ENCODE results near the gene SF1.

Gene SF1

DNA sequence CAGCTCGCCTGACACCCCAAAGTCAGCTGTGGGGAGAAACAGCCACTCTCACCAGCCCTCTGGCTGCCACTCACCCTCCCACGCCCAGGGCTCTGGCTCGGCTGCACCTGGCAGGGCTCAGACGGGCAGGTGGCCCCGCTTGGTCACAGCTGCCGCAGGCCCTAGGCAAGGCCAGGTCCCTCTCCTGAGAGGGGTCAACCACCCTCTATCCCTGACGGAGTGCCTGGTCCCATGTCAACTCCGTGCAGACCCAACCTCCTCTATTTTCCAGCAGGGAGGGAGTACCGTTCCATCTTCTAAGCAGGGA lies 22.8 kb upstream of the SF1 start:
- no peak for DNase-seq (ENCODE audit: low read depth in 3 of 3)

DNA sequence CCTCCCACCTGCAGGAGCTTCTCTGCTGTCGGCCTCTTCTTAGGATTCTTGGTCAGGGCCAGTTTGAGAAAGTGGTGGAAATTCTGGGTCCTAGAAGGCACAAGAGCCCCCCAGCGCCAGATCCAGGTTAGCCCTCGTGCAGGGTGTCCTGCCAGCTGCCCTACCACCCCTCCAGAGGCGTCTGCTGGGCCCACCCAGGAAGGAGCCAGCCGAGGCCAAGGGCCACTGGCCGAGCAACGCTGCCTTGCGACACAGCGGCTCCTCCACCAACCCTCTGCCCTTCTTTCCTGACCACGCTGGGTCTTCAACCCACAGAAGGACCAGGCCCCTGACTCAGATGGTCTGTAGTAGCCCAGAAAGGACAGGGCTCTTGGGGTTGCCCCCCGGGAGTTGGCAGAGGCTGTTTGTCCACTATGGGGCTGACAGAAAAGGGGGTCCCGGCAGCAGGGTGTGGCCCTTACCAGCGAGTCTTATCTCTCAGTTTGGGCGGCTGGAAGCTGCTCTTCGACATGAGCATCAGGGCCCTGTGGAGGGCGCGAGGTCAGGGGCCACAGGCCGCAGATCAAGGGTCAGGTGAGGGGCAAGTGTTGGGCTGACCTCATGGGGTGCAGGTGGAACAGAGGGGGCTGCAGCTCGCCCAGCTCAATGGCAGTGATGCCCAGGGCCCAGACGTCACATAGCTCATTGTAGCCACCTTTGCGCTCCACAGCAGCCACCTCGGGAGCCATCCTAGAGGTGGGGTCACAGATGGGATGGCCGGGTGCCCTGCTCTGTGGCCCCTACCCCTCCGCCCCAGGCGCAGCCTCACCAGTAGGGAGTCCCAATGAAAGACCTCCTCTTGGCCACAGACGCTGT lies 22.2 kb upstream of the SF1 start:
- DNase-seq (ENCODE audit: low read depth in 3 of 3): no peak

DNA sequence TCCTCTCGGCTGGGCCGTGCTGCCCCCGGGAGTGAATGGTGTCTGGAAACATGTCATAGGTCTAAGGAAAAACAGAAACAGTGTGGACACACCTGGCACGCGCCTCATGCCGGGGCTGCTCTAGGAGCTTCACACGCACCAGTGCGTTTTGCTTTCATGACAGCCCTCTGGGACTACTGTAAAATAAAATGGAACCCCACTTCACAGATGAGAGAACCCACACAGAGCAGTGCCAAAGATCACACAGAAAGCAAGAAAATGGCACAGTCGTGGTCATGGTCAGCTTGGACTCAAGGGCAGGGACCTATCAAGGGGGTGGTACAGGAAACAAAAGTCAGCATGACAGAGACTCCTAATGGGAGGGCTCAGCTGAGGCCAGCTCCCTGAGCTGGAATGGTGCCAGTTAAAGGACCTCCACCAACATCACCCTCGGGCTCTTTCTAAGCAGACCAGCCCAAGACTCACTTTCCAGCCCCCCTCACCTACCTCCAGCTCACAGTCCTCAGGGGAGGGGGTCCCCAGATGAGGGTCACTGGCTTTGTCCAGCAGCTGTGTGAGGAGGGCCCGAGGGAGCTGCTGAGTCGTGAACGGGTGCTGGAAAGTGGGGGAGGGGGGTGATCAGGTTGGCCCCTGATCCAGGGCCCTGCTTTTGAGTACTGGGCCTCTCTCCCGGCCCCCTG lies 21.4 kb upstream of the SF1 start:
- DNase-seq (ENCODE audit: low read depth in 3 of 3): no peak

DNA sequence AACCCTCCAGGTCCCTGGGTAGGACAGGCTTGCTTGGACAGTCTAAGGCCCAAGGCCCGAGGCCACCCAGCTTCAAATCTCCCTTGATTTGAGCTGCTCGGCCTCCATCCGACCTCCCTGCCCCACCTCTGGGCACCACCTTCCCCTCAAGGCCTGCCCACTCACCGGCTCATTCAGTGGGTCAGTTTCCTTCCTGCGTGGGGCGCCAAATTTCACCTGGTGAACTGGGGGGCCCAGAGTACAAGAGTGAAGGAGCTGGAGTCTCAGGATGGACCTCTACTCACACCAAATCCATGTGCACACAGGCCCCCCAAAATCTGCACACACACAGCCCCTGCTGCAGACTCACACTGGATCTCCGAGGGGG lies 20.9 kb upstream of the SF1 start:
- DNase-seq (ENCODE audit: low read depth in 3 of 3): no peak

DNA sequence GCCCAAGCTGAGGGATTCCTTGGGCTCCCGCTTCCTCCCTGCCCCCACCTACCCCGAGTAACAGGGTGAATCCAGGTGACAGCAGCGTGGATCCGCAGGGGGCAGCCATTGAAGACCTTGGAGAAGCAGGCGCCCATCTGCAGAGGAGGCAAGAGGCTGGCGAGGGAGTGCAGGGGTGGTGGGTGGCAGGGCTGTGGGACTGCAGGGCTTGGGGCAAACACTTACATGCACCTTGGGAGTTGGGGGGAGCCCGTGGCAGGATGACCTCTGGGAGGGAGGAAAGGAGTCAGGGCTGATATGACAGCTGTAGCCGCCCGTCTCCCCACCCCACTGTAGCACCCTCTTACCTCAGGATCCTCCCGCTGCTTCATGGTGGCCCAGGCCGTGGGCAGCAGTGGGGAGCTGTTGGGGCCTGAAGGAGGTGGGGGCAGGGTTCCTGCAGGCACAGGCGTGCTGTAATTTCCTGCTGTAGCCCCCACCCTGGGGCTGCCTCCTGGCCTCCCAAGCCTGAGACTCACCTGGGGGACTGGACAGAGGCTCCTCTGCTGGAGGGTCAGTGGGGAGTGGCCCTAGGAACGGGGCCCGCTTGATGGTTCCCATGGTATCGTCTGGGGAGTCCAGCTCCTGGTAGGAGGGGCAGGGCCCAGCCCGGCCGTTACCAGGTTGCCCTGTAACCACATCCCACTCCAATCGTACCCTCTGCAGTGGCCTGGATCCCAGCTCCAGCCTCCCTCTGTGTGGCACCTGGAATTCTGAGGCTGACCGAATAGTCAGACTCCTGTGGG lies 18.6 kb upstream of the SF1 start:
- no peak for DNase-seq (ENCODE audit: low read depth in 3 of 3)

DNA sequence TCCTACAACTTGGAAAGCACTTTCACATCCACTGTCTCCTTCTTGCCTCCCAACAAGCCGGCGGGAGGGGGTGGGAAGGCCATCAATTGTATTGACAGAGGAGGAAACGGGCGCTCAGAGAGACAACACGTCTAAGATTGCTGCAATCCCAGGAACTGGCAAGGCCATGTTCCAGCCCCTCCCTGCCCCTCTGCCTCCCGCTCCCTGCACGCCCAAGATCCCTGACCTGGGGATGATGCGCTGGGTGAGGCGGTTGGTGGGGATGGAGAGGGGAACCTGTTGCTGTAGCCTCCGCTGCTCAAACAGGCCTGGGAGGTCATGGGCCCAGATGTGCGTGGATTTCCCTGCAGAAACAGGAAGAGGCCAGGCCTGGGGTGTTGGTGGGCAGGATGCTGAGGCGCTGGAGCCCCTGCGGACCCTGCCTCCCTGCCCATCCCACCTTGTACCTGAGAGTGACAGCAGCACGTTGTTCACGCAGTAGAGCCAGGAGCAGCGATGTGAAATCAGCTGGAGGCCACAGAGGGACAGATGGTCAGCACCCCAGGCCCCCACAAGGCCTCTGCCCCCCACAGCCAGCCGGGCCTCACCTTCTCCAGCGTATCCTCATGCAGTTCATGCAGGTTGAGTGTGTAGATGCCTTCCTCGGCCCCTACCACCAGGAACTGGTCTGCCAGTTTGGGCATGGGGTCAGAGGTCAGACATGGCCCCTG lies 17.9 kb upstream of the SF1 start:
- no peak for DNase-seq (ENCODE audit: low read depth in 3 of 3)

DNA sequence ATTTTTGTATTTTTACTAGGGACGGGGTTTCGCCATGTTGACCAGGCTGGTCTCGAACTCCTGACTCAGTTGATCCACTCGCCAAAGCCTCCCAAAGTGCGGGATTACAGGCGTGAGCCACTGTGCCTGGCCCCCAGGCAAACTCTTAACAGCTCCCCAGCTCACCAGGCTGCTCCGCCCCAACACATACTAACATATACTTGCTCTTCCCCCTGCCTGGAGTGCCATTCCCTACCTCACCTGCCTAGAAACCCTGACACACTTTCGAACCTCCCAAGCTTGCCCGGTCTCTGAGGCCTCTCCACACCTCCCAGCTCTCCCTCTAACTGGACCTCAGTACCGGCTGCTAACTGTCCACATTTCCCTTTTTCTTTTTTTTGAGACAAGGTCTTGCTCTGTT lies 16.2 kb upstream of the SF1 start:
- no peak for DNase-seq (ENCODE audit: low read depth in 3 of 3)

DNA sequence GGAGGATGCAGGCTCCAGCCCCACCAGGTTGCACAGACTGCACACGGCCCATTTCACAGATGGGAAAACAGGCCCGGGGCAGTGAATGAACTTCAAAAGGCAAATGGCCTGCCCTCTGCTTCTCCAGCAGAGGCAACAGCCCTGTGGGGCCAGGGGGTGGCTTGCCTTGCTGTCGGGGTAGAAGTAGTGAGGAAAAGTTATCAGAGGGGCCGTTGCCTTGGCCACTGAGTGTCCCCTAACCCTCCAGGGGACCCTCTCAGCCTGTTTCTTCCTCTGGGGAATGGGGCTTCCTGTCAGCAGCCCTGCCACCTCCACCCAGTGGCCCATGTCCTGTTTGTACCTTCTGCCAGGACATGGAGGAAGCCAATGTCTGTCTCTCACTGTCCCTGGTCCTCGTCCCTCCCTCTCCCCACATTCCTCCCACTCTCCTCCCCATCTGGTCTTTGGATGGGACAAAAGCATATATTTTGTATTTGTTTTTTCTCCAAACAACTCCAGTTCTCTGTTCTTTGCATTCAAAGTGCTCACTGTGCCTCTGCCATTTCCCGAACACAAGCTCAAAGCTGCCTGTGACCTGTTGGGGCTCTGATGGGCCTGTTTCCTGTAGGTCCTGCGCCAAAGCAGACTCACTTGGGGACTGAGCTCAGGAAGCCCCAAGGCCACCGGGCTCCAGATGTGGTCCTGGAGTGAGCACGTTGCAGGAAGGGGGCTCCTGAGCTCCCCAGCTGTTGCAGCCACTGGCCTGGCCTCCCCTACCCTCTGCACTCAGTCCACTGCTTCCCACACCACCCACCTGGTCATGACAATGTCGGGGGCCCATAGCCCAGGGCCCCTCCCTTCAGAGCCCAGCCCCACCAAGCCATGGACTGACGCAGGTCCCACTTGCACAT lies 15.2 kb upstream of the SF1 start:
- DNase-seq (ENCODE audit: low read depth in 3 of 3): no peak

DNA sequence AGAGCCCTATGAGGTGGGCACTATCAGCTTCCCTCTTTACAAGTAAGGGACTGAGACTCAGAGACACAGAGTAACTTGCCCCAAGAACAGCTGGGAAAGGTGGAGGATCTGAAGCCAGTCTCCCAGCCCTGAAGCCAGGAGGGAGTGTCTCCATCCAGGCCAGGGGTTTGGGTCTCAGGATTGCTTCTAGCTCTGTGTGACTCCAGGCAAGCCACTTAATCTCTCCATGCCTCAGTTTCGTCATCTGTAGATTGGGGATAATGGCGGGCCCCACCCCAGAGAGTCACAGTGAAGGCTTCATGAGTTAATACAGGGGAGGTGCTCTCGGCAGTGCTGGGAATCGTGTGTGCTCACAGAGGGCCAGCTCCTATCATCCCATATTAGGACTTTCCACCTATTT lies 14.1 kb upstream of the SF1 start:
- DNase-seq (ENCODE audit: low read depth in 3 of 3): no peak

DNA sequence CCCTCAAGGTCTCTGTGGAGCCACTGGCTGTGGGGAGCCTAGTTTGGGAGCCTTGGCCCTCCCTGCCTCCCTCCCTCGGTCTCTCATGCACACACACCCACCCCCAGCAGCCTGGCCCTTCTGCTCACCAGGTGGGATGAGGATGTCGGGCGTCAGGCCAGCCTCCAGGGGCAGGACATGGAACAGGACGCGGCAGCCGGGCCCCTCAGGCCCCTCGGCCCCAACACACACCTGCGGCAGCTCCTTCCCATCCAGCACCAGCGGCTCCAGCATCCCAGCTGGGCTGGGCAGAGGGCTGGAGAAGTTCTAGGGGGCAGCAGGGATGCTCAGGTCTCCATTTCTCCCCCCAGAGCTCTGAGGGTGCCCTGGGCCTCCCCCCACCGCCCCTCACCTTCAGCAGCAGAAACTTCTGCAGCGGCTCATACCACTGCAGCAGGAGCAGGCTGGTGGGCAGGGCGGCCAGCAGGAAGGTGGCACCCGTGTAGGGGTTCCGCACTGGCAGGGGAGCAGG lies 13.5 kb upstream of the SF1 start:
- no peak for DNase-seq (ENCODE audit: low read depth in 3 of 3)

DNA sequence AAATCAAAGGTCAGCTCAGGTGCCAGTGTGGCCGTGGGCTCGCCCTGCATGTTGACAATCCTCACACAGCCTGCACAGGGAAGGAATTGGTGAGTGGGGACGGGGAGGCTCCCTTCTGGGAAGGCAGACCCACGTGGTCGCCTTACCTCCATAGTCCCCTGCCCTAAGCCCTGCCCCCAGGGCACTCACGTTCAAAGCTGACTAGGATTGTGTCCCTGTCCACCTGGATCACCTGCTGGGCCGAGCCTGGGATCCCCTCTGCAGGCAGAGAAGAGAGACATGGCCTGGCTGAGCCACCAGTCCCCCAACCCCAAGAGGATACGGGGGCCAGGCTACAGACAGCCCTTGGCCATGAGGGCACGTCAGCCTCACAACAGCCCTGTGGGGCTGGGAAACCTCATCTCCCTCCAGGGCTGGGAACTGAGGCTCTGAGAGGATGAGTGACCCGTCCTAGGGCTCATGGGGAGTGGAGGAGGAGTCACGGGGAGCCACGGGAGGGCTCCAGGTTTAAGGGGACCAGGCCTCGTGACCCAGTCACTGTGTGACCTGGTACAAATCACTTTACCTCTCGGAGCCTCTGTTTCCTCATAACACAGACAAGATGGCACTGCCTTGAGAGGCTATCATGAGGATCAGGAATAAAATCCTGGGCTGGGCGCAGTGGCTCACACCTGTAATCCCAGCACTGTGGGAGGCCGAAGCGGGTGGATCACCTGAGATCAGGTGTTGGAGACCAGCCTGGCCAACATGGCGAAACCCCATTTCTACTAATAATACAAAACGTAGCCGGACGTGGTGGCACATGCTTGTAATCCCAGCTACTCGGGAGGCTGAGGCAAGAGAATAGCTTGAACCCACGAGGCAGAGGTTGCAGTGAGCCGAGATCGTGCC lies 12.1 kb upstream of the SF1 start:
- DNase-seq (ENCODE audit: low read depth in 3 of 3): no peak

DNA sequence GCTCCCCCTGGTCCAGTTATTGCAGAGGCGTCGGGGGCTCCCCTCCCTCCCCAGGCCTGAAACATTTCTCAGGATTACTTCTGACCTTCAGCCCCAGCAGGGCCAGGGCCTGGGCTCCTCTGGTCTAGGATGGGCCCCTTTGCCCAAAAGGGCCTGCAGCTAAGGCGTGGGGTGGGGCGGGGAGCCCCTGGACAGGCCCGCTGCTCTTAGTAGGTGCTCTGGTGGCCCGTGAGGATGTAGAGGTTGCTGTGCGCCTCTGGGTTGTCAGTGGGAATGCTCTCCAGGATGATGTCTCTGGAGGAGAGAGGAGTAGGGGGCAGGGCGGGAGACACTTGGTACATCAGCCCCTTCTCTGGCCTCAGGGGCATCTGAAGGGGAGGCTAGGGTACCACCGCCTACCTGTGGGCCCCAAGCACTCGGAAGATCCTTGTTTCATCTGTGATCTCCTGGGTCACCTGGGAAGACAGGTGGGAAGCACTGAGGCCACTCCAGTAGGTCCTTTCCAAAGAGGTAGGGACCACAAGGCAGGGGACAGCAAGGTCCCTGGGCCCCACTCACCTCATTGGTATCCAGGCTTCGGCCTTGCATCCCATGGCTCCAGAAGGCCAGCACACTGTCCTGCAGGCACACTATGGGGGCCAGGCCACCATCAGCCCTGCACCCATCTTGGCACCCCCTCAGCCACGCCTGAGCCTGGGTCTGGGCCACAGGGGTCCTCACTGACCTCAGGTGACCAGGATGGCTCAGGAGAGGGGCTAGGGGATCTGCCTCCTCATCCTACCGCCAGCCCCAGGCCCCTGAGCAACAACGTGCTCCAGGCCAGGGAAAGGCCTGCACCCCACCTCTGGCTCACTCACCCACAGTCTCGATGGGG lies 11.2 kb upstream of the SF1 start:
- DNase-seq (ENCODE audit: low read depth in 3 of 3): no peak

DNA sequence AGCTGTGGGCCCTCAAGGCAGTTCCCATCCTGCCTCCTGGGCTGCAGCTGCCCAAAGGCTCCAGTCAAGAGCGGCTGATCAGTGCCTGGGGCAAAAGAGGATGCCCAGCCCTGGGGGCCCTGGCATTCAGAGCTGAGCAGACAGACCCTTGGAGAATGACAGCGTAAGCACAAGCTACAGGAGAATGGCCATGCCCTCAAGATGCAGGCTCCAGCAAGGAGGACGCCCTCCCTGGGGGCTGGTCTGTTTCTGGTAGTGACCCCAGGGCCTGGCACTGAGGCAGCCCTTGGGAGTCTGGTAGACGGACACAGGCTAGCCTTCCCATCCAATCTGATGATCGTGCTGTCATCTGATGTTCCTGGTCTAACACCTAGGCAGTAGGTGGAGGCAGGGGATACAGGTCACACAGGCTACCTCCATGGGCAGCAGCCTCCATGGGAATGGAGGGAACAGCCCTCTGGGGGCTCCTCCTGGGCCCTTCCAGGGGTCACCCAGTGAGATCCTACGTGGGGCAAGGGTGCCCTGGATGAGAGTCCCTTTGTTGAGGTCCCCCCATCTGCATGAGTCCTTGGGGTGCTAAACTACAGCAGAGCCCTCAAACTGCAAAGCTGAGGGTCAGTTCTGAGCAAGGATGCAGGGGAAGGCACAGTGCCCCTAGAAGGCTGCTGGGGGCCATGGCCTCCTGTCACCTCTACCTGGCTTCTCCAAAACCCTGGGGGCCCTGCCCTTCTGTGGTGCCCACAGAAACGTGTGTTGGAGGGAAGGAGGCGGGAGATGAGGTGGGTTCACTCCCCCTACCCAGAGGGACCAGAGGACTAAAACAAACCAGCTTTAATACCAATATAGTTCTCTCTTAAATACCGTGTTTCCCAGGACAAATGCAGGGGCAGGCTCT lies 10.2 kb upstream of the SF1 start:
- no peak for DNase-seq (ENCODE audit: low read depth in 3 of 3)

DNA sequence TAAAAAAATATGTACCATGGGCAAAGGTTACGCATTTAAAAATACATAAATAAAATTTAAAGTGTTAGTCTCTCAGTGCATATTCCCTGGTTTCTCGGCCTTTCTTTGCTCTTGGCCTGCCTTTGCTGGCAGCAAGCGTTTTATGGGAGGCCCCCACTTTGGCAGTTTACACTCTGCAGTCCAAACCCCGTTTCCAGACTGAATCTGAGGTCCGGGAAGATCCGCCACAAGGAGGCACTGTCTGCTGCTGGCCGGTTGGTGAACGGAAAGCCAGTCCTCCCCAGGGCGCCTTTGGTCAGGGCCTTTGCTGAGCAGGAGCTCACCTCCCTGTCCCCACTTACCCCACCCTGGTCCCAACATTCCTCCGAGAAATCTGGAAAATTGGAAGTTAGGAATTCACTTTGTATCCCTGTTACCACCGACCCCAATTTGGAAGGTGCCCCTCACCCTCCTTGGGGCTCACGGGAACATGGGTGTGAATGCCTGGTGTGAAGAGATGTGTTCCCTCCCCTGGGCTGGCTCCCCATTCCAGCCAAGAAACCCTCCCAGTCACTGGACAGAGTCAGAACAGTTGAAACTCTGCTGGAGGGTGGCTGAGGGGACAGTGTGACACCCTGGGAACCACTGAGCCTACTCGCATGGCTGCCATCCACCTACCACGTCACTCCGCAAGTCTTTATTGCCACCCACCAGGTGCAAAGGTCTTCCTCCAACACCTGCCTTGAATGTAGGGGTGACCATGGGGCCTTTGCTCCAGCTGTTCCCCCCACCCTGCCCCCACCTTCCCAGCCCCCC lies 9.4 kb upstream of the SF1 start:
- DNase-seq (ENCODE audit: low read depth in 3 of 3): no peak

DNA sequence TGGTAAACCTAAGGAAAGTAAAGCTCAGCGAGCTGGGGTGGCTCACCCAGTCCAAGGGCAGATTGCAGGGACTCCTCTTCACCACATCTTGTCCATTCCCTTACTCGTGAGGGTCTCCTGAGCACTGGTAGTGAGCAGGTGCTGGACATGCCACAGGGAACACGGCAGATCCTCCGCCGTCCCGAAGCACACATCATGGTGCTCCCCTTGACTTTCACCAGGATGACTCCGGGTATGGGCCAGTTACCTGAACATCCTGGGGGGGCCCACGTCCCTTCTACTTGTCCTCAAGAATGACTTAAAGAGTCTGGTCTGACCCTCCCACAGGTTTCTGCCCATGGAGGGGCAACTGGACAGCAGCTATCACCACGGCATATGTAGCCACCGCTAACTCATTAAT lies 8.0 kb upstream of the SF1 start:
- no peak for DNase-seq (ENCODE audit: low read depth in 3 of 3)

DNA sequence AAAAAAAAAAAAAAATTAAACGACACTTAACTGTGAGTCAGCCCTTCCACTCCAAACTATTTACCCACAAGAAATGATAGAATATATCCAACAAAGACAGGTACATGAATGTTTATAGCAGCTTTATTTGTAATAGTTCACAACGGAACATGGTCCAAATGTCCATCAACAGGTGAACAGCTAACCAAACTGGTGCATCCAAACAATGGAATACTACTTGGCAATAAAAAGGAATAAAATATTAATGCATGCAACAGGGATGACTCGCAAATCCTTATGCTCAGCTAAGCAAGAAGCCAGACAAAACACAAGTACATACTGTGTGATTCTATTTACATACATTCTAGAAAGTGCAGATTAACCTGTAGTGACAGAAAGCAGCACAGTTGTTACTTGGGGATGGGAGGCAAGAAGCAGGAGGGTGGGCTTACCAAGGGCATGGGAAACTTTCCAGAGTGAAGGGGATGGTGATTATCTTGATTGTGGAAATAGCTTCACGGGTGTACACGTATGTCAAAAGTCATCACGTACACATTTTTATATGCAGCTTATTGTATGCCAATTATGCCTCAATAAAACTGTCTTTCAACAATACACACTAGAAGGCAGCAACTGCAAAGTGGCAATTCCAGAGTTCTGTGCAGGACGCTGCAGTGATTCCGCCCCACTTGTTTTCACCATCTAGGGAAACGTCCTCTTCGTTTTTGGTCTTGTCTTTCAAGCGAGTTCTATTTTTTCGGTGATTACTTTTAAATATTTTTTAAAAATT lies 6.7 kb upstream of the SF1 start:
- no peak for DNase-seq (ENCODE audit: low read depth in 3 of 3)

DNA sequence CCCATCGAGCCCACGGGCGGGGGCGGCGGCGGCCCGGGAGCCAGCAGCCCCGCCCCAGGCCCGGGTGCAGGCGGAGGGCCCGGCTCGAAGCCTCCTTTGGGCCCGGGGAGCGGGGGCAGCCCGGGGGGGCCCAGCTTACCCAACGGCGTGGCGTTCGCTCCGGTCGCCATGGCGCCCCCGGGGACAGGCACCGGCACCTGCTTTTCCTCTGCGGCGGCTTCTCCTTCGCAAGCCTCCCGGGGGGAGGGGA lies 194 bp downstream of the SF1 start:
- no peak for DNase-seq (ENCODE audit: low read depth in 3 of 3)

Data from stimulated activated CD4-positive, alpha-beta T cell treated with anti-CD3 and anti-CD28 coated beads, TNF-alpha, amount 100 ng/mL, for 48 hours (primary cell).